ENCODE measurements around the gene GRHL1. TPM values are rescaled to one million over a fixed set of nuclear protein-coding genes. Genes with fewer than 3 reads are reported as not detected.

GRHL1 gene
- total RNA-seq, 1 experiment from 2014 or later = 11.6 TPM

- Mint-ChIP-seq H3K4me3 (ENCODE audit: unreplicated experiment) (no peak overlapping the region), H3K9me3 (ENCODE audit: unreplicated experiment) (no peaks in the 10 kb centered on the region), H3K27me3 (ENCODE audit: insufficient read depth, unreplicated experiment) (no peaks in the 10 kb centered on the region), H3K36me3 (ENCODE audit: insufficient read depth, unreplicated experiment) (no peaks in the 10 kb centered on the region), H3K27ac (ENCODE audit: unreplicated experiment) (no peak overlapping the region), H3K4me1 (ENCODE audit: low read depth, unreplicated experiment) (peaks cover 9% of the 10 kb centered on the region)
- Histone ChIP-seq H3K36me3 (ENCODE audit: control insufficient read depth, insufficient read depth, low read length) (no peaks in the 10 kb centered on the region), H3K9me3 (no peaks in the 10 kb centered on the region), H3K4me3 (ENCODE audit: low read depth, low read length) (no peak overlapping the region), H3K27me3 (replicated peaks; ENCODE audit: control insufficient read depth, insufficient read depth, low read length) (no peaks in the 10 kb centered on the region), H3K4me1 (no peaks in the 10 kb centered on the region)
- CTCF ChIA-PET = interaction anchor here (1.8 kb wide), 1 partner anchor 44 kb away, joined by 7 read pairs; no protein-coding TSS in a partner anchor
- POLR2A ChIA-PET = no interaction called here
- TF ChIP-seq CTCF (IDR thresholded peaks at IDR 0.05; ENCODE audit: insufficient read depth in 1 of 2, low read depth in 1 of 2, low read length in 1 of 2, severe bottlenecking in 1 of 2, unreplicated experiment in 1 of 2) = no peak
- BruUV-seq (replicated peaks) = no TSS peak
- intact Hi-C loops (cut with micrococcal nuclease; ENCODE audit: unreplicated experiment) = no loop called here
- DNase-seq = no peak
Measured at GRCh38 chr2:10027660-10028330, 76.3 kb downstream of the GRHL1 start.

DNA sequence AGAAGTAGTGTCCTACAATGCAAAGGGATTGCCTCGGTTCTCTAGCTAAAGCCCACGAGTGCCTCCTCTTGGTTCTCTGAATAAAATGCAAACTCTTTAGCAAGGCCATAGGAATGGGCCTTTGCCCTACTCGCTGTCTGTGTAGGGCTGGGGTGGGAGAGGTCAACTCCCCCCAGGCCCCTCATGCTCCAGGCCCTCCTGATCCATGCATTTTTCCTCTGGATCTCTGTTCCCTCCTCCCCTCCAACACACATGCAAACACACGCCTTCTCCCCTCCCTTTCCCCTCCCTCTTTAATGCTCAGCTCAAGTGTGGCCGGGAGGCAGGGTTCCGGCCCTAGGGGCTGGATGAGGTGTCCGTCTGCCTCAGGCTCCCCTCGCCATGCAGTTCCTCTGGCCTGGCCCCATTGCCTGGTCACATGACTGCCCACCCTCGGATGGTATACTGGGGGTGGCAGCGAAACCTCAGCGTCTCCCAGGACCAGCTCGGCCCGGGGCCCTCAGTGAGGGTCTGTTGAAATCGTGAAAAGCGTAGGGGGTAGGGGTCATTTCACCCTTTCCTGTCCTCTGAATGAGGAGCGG lies 77.0 kb downstream of the GRHL1 start:
- DNase-seq = no peak
- H3K9me3 ChIP-seq = no peaks in the 10 kb centered on the region
- Mint-ChIP-seq H3K9me3 (ENCODE audit: unreplicated experiment) (no peaks in the 10 kb centered on the region), H3K4me1 (ENCODE audit: low read depth, unreplicated experiment) (peaks cover 9% of the 10 kb centered on the region), H3K27me3 (ENCODE audit: insufficient read depth, unreplicated experiment) (no peaks in the 10 kb centered on the region), H3K4me3 (ENCODE audit: unreplicated experiment) (no peak overlapping the region), H3K36me3 (ENCODE audit: insufficient read depth, unreplicated experiment) (no peaks in the 10 kb centered on the region), H3K27ac (ENCODE audit: unreplicated experiment) (no peak overlapping the region)
- CTCF ChIA-PET = interaction anchor here (1.8 kb wide), 1 partner anchor 44 kb away, joined by 7 read pairs; no protein-coding TSS in a partner anchor
- no peak overlapping the region for H3K4me3 ChIP-seq (ENCODE audit: low read depth, low read length)
- intact Hi-C loops (cut with micrococcal nuclease; ENCODE audit: unreplicated experiment) = no loop called here
- H3K36me3 ChIP-seq (ENCODE audit: control insufficient read depth, insufficient read depth, low read length) = no peaks in the 10 kb centered on the region
- no TSS peak for BruUV-seq (replicated peaks)
- POLR2A ChIA-PET = no interaction called here
- no peaks in the 10 kb centered on the region for H3K27me3 ChIP-seq (replicated peaks; ENCODE audit: control insufficient read depth, insufficient read depth, low read length)
- no peaks in the 10 kb centered on the region for H3K4me1 ChIP-seq
- TF ChIP-seq CTCF (IDR thresholded peaks at IDR 0.05; ENCODE audit: insufficient read depth in 1 of 2, low read depth in 1 of 2, low read length in 1 of 2, severe bottlenecking in 1 of 2, unreplicated experiment in 1 of 2) = no peak

DNA sequence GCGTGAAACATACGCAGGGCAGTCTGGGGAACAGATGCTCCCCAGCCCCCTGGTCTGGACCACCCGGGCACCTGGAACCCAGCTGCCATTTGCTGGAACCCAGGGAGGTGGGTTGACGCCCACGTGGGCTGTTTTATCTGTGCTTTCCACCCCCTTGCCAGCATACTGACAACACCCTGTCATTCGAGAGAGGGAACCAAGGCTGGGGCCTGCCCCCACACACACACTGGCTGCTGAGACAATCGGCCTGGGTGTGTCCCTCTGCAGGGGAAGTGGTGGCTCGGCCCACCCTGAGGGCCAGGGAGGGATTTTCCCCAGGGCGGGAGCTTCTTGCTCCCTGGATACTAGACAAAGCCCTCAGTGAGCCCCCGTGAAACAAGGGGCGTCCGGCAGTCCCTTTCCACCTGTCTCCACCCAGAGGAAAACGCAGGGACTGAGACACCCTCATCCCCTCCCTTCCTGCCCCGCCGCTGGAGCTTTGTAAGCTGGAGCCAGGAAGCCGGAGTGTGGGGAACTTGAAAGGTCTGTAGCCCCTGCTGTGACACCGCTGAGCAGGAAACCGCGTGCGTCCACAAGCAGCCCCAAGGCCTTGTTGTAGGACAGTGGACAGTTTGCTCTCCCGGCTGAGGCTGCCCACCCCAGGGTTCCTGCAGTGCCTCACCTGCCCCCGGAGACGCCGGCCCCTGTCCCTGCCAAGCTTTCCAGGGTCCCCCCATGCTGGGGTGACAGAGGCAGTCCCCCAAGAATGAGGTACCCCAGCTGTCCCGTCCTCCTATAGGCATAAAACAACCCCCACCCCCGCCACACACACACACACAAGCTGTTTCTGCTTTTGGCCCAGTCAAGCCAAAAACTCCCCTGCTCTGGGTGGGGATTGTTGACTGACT lies 77.7 kb downstream of the GRHL1 start:
- Histone ChIP-seq H3K9me3 (no peaks in the 10 kb centered on the region), H3K27me3 (replicated peaks; ENCODE audit: control insufficient read depth, insufficient read depth, low read length) (no peaks in the 10 kb centered on the region), H3K4me1 (no peaks in the 10 kb centered on the region), H3K4me3 (ENCODE audit: low read depth, low read length) (no peak overlapping the region), H3K36me3 (ENCODE audit: control insufficient read depth, insufficient read depth, low read length) (no peaks in the 10 kb centered on the region)
- no peak overlapping the region for H3K27ac Mint-ChIP-seq (ENCODE audit: unreplicated experiment)
- POLR2A ChIA-PET = no interaction called here
- no peaks in the 10 kb centered on the region for H3K27me3 Mint-ChIP-seq (ENCODE audit: insufficient read depth, unreplicated experiment)
- intact Hi-C loops (cut with micrococcal nuclease; ENCODE audit: unreplicated experiment) = no loop called here
- no peaks in the 10 kb centered on the region for H3K9me3 Mint-ChIP-seq (ENCODE audit: unreplicated experiment)
- CTCF ChIA-PET = interaction anchor here (1.8 kb wide), 1 partner anchor 45 kb away, joined by 7 read pairs; no protein-coding TSS in a partner anchor
- H3K4me1 Mint-ChIP-seq (ENCODE audit: low read depth, unreplicated experiment) = peaks cover 9% of the 10 kb centered on the region
- DNase-seq = no peak
- TF ChIP-seq CTCF (IDR thresholded peaks at IDR 0.05; ENCODE audit: insufficient read depth in 1 of 2, low read depth in 1 of 2, low read length in 1 of 2, severe bottlenecking in 1 of 2, unreplicated experiment in 1 of 2) = no peak
- BruUV-seq (replicated peaks) = no TSS peak
- no peaks in the 10 kb centered on the region for H3K36me3 Mint-ChIP-seq (ENCODE audit: insufficient read depth, unreplicated experiment)
- H3K4me3 Mint-ChIP-seq (ENCODE audit: unreplicated experiment) = no peak overlapping the region

All from Caco-2 (cell line).